ENCODE results near the gene AIG1.
A peak's percentile ranks its signal among the peaks of the same experiment; 100 is the strongest.
"Not testable (repeated sequence)": the region's sequence is repeated elsewhere in the genome, so short reads cannot be mapped to it uniquely, and the experiment has no call there.

AIG1 gene

GRCh38 chr6:143270026-143270425 lies 209.3 kb downstream of the AIG1 start:
- peak; percentile 56 for DNase-seq (ENCODE audit: low read depth)

GRCh38 chr6:143271024-143271423 lies 210.3 kb downstream of the AIG1 start:
- peak; percentile 76 for DNase-seq (ENCODE audit: low read depth)

- no peak for DNase-seq (ENCODE audit: low read depth)
These were observed 215.7 kb downstream of the AIG1 start for GRCh38 chr6:143276436-143276835.

- peak; percentile 10 for DNase-seq (ENCODE audit: low read depth)
These were observed 218.7 kb downstream of the AIG1 start for GRCh38 chr6:143279385-143279784.

- peak; percentile 28 for DNase-seq (ENCODE audit: low read depth)
These were observed 223.4 kb downstream of the AIG1 start for GRCh38 chr6:143283887-143284645.

GRCh38 chr6:143286251-143286795 lies 225.6 kb downstream of the AIG1 start:
- DNase-seq (ENCODE audit: low read depth), result no peak

- DNase-seq (ENCODE audit: low read depth), result no peak
These were observed 228.2 kb downstream of the AIG1 start for GRCh38 chr6:143288923-143289322.

- no peak for DNase-seq (ENCODE audit: low read depth)
These were observed 229.5 kb downstream of the AIG1 start for GRCh38 chr6:143290206-143290605.

- DNase-seq (ENCODE audit: low read depth), result no peak
These were observed 232.8 kb downstream of the AIG1 start for GRCh38 chr6:143293523-143293922.

- no peak for DNase-seq (ENCODE audit: low read depth)
These were observed 233.7 kb downstream of the AIG1 start for GRCh38 chr6:143294265-143294860.

- no peak for DNase-seq (ENCODE audit: low read depth)
These were observed 235.2 kb downstream of the AIG1 start for GRCh38 chr6:143295932-143296331.

GRCh38 chr6:143298071-143298470 lies 237.4 kb downstream of the AIG1 start:
- no peak for DNase-seq (ENCODE audit: low read depth)

- DNase-seq (ENCODE audit: low read depth), result no peak
These were observed 238.8 kb downstream of the AIG1 start for GRCh38 chr6:143299253-143300166.

GRCh38 chr6:143301188-143301587 lies 240.5 kb downstream of the AIG1 start:
- no peak for DNase-seq (ENCODE audit: low read depth)

GRCh38 chr6:143307760-143308159 lies 247.1 kb downstream of the AIG1 start:
- not testable (repeated sequence) for DNase-seq (ENCODE audit: low read depth)

GRCh38 chr6:143313163-143313562 lies 252.5 kb downstream of the AIG1 start:
- DNase-seq (ENCODE audit: low read depth), result no peak

GRCh38 chr6:143321491-143322086 lies 260.9 kb downstream of the AIG1 start:
- DNase-seq (ENCODE audit: low read depth), result no peak

GRCh38 chr6:143322386-143322785 lies 261.7 kb downstream of the AIG1 start:
- DNase-seq (ENCODE audit: low read depth), result no peak

- no peak for DNase-seq (ENCODE audit: low read depth)
These were observed 263.2 kb downstream of the AIG1 start for GRCh38 chr6:143323729-143324470.

- DNase-seq (ENCODE audit: low read depth), result no peak
These were observed 264.9 kb downstream of the AIG1 start for GRCh38 chr6:143325379-143326140.

All from stromal cell of bone marrow (primary cell).